OCI-LY1 (cell line): ENCODE data around the gene ATXN7L1.

ENCODE experiments used
- H2AFZ ChIP-seq: fragments of 200-600 bp; sonication (generic), shearing (Covaris generic); 2 replicates; pipeline ENCODE4 v1.6.0; 2014; ENCODE audit warnings: antibody characterized with exemption, mild to moderate bottlenecking, low read length
- H3F3A ChIP-seq: fragments of 200-600 bp; sonication (generic), shearing (Covaris generic); 2 replicates; pipeline ENCODE4 v1.6.0; 2014; ENCODE audit warnings: mild to moderate bottlenecking, antibody characterized with exemption, low read length, moderate library complexity; ENCODE audit not compliant: insufficient read depth
- H3K27ac ChIP-seq: fragments of 200-600 bp; sonication (generic); 2 replicates; pipeline ENCODE4 v1.5.1; 2014; ENCODE audit warnings: low read length, mixed run types, mild to moderate bottlenecking, low read depth; ENCODE audit not compliant: poor library complexity, severe bottlenecking
- H3K27me3 ChIP-seq: fragments of 200-600 bp; sonication (generic); 2 replicates; pipeline ENCODE4 v1.6.0; 2014; ENCODE audit warnings: antibody characterized with exemption, mild to moderate bottlenecking, low read length, moderate library complexity; ENCODE audit not compliant: insufficient read depth
- H3K36me3 ChIP-seq: fragments of 200-600 bp; sonication (generic); 2 replicates; pipeline ENCODE4 v1.6.1; 2014; ENCODE audit warnings: mild to moderate bottlenecking, antibody characterized with exemption, low read length, moderate library complexity, mixed read lengths; ENCODE audit not compliant: insufficient read depth
- H3K4me1 ChIP-seq: fragments of 200-600 bp; sonication (generic); 2 replicates; pipeline ENCODE4 v1.5.1; 2014; ENCODE audit warnings: mild to moderate bottlenecking, low read length, moderate library complexity; ENCODE audit not compliant: insufficient read depth, severe bottlenecking
- H3K4me2 ChIP-seq: fragments of 200-600 bp; sonication (generic), shearing (Covaris generic); 2 replicates; pipeline ENCODE4 v1.6.1; 2014; ENCODE audit warnings: low read length
- H3K4me3 ChIP-seq: fragments of 200-600 bp; sonication (generic); 2 replicates; pipeline ENCODE4 v1.5.1; 2014; ENCODE audit warnings: low read length, low read depth, mild to moderate bottlenecking, mixed read lengths; ENCODE audit not compliant: poor library complexity, severe bottlenecking
- H3K79me2 ChIP-seq: fragments of 200-600 bp; shearing (Covaris generic); 2 replicates; pipeline ENCODE4 v1.6.1; 2016; ENCODE audit warnings: mixed run types, low read length, mixed read lengths; ENCODE audit not compliant: insufficient read depth
- H3K9ac ChIP-seq: fragments of 200-600 bp; sonication (generic), shearing (Covaris generic); 2 replicates; pipeline ENCODE4 v1.6.1; 2014; ENCODE audit warnings: mild to moderate bottlenecking, low read length, mixed read lengths
- H3K9me2 ChIP-seq: fragments of 200-600 bp; sonication (generic), shearing (Covaris generic); 2 replicates; pipeline ENCODE4 v1.6.1; 2014; ENCODE audit warnings: low read depth, mild to moderate bottlenecking, low read length, mixed read lengths
- H3K9me3 ChIP-seq: fragments of 200-600 bp; shearing (Covaris generic); 2 replicates; pipeline ENCODE4 v1.6.1; 2014; ENCODE audit warnings: low read length, mixed read lengths
- H4K20me1 ChIP-seq: fragments of 200-600 bp; sonication (generic), shearing (Covaris generic); 2 replicates; pipeline ENCODE4 v1.6.0; 2016; ENCODE audit warnings: mild to moderate bottlenecking, low read length; ENCODE audit not compliant: insufficient read depth
- CTCF ChIP-seq: fragments of 200-600 bp; sonication (generic), shearing (Covaris generic); IDR thresholded peaks from 2 replicates; pipeline ENCODE4 v1.5.1; 2017; ENCODE audit warnings: mild to moderate bottlenecking, antibody characterized with exemption, low read length, moderate library complexity, mixed read lengths
- EZH2 ChIP-seq: fragments of 200-600 bp; sonication (generic), shearing (Covaris generic); IDR thresholded peaks from 2 replicates; pipeline ENCODE4 v1.8.0; 2017; ENCODE audit warnings: borderline replicate concordance, mixed run types, mild to moderate bottlenecking, antibody characterized with exemption, low read length, moderate library complexity, mixed read lengths

Gene ATXN7L1

GRCh38 chr7:105905910-105906568 lies 29.6 kb upstream of the ATXN7L1 start:
- Histone ChIP-seq H3K27ac (no peak overlapping the region), H3K4me3 (no peak overlapping the region), H3K36me3 (no peaks in the 10 kb centered on the region), H3K27me3 (peaks cover 2% of the 10 kb centered on the region; the same call in 1 of the 2 replicates), H3F3A (no peaks in the 10 kb centered on the region), H3K4me2 (no peak overlapping the region), H3K9ac (no peak overlapping the region), H3K9me3 (no peaks in the 10 kb centered on the region), H4K20me1 (no peaks in the 10 kb centered on the region), H2AFZ (no peak overlapping the region), H3K79me2 (no peaks in the 10 kb centered on the region), H3K9me2 (no peaks in the 10 kb centered on the region), H3K4me1 (no peaks in the 10 kb centered on the region)
- TF ChIP-seq CTCF (no peak), EZH2 (no peak)

- no peaks in the 10 kb centered on the region for H3F3A ChIP-seq
- H3K4me1 ChIP-seq = no peaks in the 10 kb centered on the region
- no peak for TF ChIP-seq CTCF
- no peak for TF ChIP-seq EZH2
- H3K9me2 ChIP-seq = no peaks in the 10 kb centered on the region
- H3K4me3 ChIP-seq = no peak overlapping the region
- no peaks in the 10 kb centered on the region for H3K9me3 ChIP-seq
- no peaks in the 10 kb centered on the region for H3K36me3 ChIP-seq
- H3K27me3 ChIP-seq = no peaks in the 10 kb centered on the region
- no peak overlapping the region for H3K27ac ChIP-seq
- no peaks in the 10 kb centered on the region for H3K79me2 ChIP-seq
- H3K9ac ChIP-seq = no peak overlapping the region
- no peaks in the 10 kb centered on the region for H4K20me1 ChIP-seq
- H2AFZ ChIP-seq = no peak overlapping the region
- no peak overlapping the region for H3K4me2 ChIP-seq
Measured at GRCh38 chr7:105905209-105905909, 29.0 kb upstream of the ATXN7L1 start.

GRCh38 chr7:105904064-105904463 lies 27.7 kb upstream of the ATXN7L1 start:
- Histone ChIP-seq H3F3A (no peaks in the 10 kb centered on the region), H3K9ac (no peak overlapping the region), H3K4me1 (no peaks in the 10 kb centered on the region), H3K9me2 (no peaks in the 10 kb centered on the region), H3K27ac (no peak overlapping the region), H3K9me3 (no peaks in the 10 kb centered on the region), H3K4me3 (no peak overlapping the region), H3K79me2 (no peaks in the 10 kb centered on the region), H3K27me3 (no peaks in the 10 kb centered on the region), H3K36me3 (no peaks in the 10 kb centered on the region), H3K4me2 (no peak overlapping the region), H4K20me1 (no peaks in the 10 kb centered on the region), H2AFZ (no peak overlapping the region)
- no peak for TF ChIP-seq CTCF
- no peak for TF ChIP-seq EZH2
